GM18858 (cell line): Measurements from ENCODE around the gene PPP1R13B.
A peak's percentile ranks its signal among the peaks of the same experiment; 100 is the strongest.
"Not testable (repeated sequence)": the region's sequence is repeated elsewhere in the genome, so short reads cannot be mapped to it uniquely, and the experiment has no call there.

ENCODE experiments used
- ATAC-seq: cut with Tn5 transposase; IDR thresholded peaks from one replicate; pipeline ENCODE4 v1.9.1; 2021; ENCODE audit not compliant: unreplicated experiment

Gene PPP1R13B

DNA sequence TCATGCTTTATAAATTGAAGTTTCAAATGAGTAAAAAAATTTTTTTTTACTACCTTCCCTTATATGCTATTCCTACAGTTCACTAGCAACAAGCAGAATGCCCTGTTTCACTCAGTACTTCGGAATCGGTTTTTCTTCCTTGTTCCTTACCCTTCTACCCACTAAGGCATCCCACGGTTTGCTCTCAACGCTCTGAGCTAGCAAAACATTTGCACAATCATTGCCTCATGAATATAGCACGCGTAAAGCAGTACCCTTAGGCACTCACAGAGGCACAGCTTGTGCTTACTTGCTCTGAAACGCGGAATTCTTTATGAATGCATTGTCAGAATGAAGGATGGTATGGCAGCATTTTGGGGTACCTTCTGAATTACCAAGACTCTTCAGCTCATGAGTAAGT is 45.0 kb downstream of the PPP1R13B start:
- ATAC-seq: no peak

DNA sequence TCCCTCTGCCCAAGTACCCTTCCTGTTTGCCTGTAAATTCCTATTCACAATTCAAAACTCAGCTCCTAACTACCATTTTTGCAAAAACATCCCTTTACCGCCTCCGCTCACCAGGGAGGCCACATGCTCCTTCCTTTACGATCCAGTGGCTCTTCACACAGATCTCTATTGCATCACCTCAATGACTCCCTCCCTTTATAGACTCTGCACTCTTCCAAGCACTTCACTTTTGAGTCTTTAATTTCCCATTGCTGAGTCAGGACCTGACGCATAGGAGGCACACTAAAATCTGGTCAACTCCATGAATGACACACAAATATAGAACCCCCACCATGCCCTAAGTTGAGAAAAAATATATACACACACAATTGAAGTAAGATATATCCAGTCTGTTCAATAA is 45.9 kb downstream of the PPP1R13B start:
- no peak for ATAC-seq

- ATAC-seq: not testable (repeated sequence)
Observed at GRCh38 chr14:103793192-103793591, 54.2 kb downstream of the PPP1R13B start.

DNA sequence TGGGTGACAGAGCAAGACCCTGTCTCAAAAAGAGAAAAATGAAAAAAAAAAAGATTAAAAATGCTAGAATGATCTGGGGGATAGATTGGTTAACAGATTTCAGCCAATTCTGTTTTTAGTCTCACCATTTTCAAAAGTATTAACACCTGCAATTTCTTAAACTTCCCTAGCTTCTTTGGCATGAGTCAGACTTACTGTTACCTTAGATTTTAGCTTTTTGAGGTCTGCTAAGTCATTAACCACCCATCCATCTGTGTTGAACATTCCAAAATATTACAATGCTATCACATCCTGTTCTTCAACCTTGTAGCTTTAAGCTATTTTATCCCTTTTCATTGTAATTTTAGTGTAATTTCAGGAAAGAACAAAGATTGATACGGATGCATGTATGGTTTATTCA is 59.3 kb downstream of the PPP1R13B start:
- ATAC-seq: no peak

DNA sequence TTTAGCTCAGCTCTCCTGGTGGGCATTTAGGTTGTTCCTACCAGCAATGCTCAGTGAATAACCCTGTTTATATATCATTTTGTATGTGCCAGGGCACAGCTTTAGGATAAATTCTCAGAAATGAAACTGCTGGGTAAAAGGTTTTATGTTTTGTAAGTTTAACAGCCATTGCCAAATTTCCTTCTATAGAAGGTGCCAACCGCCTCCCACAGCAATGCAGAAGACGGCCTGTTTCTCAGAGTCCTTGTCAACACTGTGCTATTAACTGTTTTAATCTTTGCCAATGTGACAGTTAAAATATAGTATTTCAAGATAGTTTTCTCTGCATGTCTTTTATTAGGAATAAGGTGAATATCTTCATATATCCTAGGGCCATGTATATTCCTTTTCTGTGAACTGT is 65.0 kb downstream of the PPP1R13B start:
- no peak for ATAC-seq

- not testable (repeated sequence) for ATAC-seq
Observed at GRCh38 chr14:103776319-103776718, 71.1 kb downstream of the PPP1R13B start.

DNA sequence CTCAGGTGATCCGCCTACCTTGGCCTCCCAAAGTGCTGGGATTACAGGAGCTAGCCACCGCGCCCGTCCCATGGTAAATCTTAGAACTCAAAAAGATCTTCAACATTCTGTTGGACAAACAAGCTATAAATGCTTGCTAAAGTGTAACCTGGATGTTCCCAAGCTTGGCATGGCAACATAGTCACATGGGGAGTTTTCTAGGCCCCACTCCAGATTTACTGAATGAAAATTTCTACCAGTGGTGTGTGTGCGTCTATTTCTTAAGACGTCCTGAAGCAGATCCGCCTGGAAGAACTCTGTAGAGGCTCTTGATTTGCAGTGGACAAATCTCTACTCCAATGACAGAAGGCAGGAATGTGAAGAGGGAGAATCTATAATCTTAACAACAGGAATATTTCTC is 71.9 kb downstream of the PPP1R13B start:
- no peak for ATAC-seq

- no peak for ATAC-seq
Observed at GRCh38 chr14:103773521-103773920, 73.9 kb downstream of the PPP1R13B start.

GRCh38 chr14:103772078-103772712 is 75.2 kb downstream of the PPP1R13B start:
- ATAC-seq: no peak

DNA sequence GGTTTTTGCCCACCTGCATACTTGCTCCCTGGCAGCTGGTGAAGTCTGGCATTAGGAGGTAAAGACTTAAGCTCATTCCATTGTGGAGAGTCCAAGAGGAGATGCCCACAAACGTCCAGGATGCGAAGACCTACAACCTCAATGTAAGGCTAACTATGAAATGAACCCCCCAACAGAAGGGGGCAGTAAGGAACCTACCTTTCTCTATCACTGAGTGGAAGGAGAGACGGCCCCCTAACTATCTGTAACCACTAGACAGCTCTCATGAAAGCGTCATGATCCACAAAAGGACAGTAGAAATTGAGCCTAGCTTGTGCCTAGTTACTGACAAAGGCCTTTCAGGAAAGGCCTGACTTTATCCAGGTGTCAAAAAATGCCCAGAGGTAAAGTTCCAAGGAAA is 76.5 kb downstream of the PPP1R13B start:
- ATAC-seq: no peak

DNA sequence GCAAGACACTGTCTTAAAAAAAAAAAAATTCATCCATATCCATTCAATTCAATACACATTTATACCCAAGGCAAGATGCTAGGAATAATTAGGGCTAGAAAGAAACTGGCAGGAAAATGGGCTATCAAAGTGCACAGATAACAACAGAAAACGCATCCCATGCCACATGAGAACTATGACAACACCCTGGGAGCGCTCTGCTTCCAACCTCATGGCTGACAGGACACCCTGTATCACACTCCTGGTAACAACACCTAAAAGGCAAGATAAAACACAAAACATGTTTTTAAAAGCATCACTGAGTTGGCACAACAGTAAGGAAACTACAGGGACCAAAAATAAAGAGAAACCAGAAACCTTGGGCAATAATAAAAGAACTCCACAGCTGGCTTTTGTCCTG is 76.9 kb downstream of the PPP1R13B start:
- no peak for ATAC-seq

GRCh38 chr14:103767336-103767894 is 80.0 kb downstream of the PPP1R13B start:
- ATAC-seq: no peak

DNA sequence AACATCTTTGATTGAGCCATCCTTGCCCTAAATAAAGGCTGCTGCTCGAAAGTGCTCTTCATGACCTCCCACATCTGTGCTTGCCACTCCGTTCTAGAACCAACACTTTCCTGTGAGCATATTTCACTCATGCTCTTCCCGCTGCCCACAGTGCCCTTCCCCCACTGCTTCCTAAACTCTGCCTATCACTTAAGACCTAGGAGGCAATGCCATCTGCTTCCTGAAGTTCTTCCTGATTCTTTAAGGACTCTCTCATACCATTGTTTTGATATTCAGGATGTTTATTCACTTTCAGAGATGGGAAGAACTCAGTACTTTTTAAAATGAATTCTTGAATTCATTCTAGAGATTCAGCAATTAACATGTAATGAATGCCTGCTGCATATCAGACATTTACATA is 81.8 kb downstream of the PPP1R13B start:
- ATAC-seq: no peak

DNA sequence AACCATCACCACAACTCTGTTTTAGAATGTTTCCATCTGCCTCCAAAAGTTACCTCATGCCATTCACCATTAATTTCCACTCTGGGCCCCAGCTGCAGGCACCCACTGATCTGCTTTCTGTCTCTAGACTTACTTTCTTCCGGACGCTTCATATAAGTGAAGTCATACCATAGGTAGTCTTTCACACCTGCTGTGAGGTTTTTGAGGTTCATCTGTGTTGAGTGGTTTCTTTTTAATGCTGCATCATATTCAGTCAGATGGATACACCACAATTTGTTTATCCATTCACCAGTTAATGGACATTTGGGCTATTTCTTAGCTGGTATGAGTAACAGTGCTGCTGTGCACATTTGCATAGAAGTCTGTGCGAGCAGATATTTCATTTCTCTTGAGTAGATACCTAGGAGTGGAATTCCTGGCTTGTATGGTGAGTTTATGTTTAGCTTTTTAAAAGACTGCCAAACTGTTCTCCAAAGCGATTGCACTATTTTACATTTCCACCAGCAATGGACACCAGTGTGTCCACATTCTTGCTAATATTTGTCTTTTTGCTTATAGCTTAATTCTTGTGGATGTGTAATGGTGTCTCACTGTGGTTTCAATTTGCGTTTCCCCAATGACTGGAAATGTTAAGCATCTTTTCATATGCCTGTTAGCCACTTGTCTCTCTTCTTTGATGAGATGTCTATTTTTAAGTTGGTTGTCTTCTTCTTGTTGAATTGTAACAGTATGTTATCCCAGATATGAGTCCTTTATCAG is 83.5 kb downstream of the PPP1R13B start:
- ATAC-seq: peak; percentile 80

DNA sequence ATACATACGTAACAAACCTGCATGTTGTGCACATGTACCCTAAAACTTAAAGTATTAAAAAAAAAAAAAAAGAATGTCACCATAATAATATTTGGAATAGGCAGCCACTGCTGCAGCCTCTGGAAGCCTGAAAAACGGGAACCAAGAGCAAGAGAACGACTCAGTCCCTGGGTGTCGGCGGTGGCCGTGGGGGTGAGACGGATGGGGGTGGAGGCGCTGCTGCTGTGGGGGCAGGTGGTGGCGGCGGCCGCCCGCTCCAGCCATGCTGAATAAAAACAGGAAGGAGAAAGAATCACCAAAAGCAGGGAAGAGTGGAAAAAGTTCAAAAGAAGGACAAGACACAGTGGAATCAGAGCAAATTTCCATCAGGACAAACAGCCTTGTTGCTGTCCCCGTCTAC is 84.8 kb downstream of the PPP1R13B start:
- no peak for ATAC-seq

- ATAC-seq: no peak
Observed at GRCh38 chr14:103762036-103762435, 85.3 kb downstream of the PPP1R13B start.

GRCh38 chr14:103758059-103758776 is 89.2 kb downstream of the PPP1R13B start:
- ATAC-seq: no peak

DNA sequence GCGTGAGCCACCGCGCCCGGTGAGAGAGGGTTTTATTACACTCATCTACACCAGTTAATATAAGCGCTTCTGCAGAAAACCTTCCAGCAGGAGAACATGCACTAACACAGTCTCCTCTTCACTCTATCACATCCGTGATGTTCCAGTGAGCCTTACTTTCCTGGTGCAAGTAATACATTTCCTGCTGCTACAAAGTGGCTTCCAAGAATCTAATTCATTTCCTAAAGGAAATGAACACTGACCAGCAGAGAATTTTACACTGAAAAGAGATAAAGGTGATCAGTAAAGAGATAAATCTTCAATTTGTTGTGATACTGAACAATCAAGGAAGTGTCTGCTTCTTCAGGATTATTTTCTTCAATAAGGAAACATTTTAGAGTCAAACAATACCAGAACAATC is 92.3 kb downstream of the PPP1R13B start:
- ATAC-seq: no peak

- ATAC-seq: no peak
Observed at GRCh38 chr14:103753774-103754173, 93.6 kb downstream of the PPP1R13B start.

DNA sequence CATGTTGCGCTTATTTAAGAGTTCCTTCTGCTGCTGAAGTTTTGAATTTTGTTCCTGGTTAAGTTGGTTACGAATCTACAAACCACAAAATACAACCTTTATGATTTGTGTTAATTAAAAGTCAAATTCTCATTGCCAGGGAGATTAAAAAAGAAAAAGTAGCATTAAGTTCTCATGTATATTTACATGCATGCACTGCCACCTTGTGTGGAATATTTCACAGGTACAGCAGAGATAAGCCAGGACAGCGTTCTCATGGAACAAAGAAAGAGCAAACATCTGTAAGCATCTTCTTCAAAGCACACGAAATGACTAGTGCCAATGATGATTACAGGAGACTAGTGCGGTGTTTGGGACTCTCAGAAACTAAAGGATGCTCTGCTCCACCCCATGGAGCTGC is 97.5 kb downstream of the PPP1R13B start:
- no peak for ATAC-seq

DNA sequence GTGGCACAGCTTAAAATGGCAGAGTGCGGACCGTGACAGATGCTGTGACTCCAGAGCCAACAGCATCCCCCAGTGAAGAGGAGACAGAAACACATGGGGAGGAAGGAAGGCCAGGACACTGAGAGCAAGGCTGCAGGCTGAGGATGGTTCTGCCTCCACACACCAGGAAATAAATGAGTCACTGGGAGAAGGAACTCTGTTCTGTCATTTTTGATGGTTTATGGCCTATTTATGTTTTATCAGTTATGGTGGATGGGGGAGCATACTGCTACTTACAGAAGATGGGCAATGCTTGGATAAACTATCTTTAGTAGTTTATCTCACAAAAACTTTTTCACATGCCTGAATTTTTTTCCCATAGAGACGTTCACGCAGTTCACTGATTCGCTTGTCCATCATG is 97.9 kb downstream of the PPP1R13B start:
- ATAC-seq: no peak

DNA sequence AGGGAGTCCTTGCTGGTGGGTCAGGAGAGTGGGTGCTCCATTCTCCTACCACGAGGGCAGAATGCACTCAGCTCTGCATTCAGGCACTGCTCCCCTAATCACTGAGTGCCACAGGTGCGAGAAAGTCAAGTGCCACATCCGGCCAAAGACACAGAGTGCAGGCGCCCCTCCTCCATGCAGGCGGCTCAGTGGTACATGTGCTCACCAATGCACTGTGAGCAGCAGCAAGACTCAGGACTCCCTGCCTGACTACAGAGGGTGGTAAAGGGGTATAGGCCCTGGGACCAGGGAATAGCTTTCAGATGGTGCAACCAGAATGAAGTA is 98.9 kb downstream of the PPP1R13B start:
- no peak for ATAC-seq
